CD4-positive, alpha-beta T cell treated with Interleukin-17A for 4 hours (primary cell): Measurements from ENCODE around the gene CYTL1.

ENCODE experiments used
- DNase-seq: peaks from one replicate; pipeline ENCODE4 v3.0.0-alpha.2; 2020; ENCODE audit warnings: mixed read lengths

Gene CYTL1

DNA sequence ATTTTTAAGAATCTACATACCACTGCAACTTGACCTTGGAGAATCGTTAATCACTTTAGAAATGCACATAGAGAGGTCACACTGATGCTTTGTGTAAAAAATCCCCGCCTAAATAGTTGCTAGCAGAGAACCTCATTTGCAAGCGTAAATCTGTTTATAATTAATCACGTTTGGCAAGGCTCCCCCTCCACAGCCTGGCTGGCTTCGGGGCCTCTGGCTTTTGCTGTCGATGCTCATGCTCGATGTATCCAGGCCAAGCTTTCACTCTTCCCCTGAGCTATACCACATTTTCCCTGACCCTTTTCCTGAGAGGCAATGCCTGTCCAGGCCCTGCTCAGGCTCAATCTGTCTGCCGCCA lies 23.4 kb downstream of the CYTL1 start:
- no peak for DNase-seq

DNA sequence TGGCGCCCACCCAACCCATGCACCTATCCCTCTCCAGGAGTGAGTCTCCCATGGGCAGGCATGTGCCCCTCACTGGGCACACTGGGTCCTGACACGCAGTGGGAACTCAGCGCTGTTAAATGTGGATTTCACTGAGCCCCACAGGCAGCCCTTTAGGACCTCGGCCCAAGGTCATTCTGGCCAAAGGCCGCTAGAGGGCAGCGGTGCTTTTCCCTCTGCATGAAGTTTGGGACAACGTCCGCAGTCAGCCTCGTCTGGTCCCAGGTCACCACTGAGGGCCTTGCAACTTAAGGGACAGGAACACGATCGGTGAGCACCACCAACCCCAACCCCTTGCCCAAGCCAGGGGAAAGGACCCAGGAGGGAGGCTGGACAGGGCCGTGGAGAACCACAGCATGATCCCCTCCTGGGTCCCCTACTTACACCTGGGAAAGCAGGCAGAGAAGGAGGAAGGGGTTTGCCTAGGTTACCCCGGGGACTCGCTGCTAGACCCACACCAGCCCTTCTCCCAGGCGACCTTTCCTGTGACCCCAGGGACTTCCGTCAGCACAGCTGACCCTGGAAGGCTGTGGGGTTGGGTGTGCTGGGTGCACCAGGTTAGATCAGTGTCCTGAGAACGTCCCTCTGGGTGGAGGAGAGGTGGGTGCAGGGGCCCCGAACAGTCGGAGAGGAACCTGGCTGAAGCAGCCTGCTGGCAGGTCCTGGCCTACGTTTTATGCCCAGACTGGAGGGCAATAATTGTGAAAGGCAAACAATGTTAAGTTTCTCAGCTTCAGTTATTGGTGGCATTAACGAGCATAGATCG lies 24.0 kb downstream of the CYTL1 start:
- DNase-seq = peak; percentile 45

DNA sequence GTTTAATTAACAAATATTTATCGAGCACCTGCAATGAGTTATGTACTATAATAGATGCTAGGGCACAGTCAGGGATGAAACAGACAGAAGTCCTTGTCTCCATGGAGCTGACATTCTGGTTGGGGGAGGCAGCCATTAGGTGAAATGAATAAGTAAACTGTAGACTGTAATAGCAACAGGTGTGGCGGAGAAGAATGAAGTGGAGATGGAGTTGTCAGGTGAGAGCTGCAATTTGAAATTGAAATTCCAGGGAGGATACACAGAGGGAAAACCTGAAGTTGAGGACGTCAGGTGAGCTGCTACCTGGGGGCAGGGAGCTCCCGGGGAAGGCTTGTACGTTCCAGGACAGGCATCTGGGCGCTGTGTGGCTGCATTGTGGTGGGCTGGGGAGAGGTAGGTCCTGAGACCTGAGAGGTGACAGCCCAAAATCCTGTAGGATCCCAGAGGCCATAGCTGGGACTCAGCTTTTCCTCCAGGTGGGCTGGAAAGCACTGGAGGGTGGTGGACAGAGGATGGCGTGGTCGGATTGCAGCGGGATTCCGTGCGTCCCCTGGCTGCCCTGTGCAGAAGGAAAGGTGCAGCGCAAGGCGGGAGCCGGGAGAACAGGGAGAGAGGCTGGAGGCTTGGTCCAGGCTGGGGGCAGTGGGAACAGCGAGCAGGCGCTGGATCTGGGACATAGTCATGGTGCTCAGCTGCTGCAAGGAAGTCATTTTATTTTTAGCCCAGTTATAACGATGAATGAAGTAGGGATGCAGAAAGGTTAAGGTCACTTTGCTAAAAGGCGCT lies 24.8 kb downstream of the CYTL1 start:
- no peak for DNase-seq

DNA sequence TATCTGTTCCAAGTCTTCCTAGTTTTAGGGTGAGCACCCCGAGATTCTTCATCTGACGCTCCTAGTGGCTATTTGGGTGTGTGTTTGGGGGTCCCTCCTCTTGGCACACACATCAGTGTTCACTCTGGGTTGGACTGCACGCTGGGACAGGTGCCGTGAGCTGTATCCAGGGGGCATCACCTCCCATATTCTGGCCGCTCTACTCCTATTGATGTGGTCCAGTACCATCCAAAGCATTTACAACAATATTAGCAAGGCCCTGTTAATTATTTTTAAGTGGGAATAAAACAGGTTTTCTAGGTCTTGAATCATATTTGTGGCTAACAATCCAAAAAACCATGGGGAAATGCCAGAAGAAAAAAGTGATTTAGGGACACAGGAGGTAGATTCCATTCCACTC lies 26.4 kb downstream of the CYTL1 start:
- no peak for DNase-seq

DNA sequence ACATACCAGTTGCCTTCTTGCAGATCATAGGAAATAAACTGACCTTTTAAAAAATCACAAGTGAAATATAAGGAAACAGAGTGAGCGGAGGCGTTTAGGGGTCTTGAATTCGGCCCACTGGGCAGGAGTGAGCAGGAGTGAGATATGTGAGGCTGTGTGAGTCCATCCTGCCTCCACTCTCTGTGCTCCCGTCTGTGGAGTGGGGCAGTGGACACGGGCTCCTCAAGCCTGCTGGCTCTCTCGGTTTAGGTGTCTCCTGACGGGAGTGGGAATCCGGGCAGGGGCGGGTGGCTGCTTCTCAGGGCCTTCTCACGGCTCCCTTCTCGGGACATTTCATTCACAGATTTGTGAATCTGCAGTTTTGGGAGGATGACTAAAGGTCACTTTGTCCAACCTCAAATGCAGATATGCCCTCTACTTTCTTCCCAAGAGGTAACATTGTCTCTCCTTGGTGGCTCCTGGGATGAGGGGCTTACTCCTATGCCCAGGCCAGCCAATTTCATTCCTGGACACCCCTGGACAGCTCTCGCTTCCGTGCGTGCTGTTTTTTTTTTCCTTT lies 27.6 kb downstream of the CYTL1 start:
- no peak for DNase-seq

DNA sequence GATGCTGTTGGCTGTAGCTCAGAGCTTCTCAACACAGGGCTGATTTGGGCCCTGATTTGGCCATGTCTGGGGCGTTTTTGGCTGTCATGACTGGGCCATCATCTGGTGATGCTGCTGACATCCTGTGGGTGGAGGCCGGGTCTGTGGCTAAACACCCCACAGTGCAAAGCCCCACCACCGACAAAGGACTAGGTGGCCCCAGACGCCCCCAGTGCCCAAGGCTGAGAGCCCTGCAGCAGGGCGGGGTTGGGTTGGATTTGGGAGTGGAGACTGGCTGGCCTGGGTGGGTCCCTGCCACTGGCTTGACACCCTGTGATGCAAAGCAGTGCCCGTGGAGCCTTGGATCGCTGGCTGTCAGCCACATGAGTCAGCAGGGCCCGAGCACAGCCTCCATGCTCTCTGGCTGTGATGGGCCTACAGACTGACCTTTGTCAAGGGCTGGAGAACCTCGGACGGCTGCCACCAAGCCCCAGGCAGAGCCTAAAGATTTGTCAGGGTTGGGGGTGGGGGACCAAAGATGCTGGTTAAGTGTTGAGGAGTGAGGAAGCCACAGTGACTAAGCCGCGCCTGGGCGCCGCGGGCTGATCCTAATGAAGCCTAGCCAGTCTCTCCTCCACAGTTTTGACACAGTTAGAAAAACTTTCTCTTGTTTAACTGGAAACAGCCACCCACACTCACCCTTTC lies 28.3 kb downstream of the CYTL1 start:
- DNase-seq = no peak

DNA sequence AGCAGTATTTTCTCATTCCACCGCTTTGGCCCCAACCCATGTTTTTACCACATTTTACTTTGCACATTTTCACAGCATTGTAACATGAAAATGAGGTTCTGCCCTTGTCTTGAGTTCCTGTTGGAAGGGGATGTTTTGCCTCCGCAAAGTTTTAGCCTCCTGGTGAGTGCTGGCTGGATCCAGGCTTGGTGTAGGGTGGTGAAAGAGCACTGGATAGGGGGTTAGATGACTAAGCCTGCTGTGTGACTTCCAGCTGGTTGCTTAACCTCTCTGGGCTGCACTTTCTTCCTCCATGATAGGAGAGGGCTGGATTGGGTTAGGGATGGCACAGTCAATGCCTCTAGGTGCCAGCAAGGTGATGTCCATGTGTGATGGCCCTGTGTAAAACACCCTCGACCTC lies 28.9 kb downstream of the CYTL1 start:
- DNase-seq = no peak

DNA sequence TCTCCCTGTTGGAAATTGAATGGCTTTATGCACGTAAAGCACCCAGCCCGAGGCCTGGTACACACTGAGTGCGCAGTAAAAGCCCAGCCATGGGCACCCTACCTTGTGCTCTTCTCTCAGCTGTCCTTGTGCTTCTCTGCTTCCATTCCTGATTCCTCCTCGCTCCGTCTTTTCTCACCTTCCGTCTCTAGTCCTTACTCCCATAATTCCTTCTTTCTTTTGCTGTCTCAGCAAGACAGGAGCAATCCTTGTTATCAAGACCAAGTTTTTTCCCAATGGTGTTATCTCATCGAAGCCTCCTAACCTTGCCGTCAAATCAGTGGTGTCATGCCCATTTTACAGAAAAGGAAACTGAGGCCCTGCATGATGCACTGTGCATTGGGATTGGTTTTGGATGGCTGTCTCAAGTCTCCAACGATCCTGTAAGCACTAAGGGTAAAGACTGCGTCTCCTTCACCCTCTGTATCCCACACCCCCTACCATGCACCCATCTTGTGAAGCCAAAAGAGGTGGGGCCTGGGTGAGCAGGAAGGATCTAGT lies 30.1 kb downstream of the CYTL1 start:
- DNase-seq = no peak

DNA sequence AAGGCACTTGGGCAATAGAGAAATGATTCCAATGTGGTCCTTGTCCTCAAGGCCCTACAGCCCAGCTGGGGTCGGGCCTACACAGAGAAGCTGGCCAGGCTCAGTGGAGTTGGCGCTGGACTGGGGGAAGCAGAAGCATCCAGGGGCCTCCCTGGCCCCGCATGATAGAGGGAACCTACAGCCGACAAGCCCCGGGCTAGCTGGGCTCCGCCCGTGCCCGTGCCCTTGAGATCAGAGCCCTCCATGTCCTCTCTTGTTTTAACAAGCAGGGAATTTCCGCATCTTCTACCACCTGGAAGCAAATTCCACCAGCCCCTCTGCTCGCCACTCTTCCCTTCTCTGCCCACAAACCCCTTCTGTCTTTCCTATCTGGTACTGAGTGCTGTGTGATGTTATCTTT lies 31.6 kb downstream of the CYTL1 start:
- no peak for DNase-seq

DNA sequence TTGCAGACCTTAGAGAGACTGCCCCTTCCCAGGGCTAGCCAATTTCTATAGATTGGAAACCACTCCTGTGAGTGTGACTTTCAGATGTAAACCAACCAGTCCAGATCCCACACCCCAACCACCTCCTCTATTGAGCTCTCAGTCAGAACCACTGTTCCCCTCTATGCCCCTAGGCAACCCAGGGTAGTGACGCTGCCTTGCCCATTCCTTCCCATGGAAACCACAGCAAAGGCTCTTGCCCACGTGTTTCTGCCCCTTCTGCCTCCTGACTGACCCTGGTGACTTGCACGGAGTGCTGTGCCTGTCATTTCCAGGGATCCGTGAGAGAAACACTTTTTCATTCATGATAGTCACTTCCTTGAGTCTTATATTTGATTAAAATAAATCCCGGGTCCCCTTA lies 32.4 kb downstream of the CYTL1 start:
- no peak for DNase-seq

DNA sequence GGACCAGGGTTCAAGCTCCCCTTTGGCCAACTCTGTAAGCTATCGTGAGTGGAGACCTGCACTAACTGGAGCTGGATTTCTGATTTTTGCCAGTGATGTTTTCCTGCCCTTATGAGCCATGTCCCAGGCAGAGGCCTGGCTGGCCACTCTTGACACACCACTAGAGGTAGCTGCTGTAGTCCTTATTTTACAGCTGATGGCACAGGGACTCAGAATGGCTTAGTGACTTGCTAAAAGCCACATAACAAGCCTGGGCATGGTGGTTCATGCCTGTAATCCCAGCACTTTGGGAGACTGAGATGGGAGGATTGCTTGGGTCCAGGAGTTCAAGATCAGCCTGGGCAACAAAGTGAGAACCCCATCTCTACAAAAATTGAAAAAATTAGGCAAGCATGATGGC lies 33.4 kb downstream of the CYTL1 start:
- DNase-seq = no peak

DNA sequence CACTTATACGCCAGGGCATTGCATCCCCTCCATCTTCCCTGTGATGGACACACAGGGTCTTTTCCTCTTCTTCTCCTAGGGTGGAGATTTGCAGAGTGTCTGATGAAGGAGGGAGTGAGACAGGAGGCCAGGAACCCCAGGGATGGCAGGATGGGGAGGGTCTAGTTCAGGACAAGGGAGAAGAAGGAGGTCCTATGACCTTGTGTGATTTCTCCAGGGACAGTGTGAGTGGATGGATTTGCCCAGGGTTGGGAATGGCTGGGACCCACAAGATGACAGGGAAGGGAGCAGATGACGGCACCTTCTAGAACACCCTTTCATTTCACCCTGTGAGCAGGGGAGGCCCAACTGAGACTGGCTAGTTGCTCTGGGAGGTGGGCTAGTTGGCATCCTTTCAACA lies 34.2 kb downstream of the CYTL1 start:
- DNase-seq = no peak

DNA sequence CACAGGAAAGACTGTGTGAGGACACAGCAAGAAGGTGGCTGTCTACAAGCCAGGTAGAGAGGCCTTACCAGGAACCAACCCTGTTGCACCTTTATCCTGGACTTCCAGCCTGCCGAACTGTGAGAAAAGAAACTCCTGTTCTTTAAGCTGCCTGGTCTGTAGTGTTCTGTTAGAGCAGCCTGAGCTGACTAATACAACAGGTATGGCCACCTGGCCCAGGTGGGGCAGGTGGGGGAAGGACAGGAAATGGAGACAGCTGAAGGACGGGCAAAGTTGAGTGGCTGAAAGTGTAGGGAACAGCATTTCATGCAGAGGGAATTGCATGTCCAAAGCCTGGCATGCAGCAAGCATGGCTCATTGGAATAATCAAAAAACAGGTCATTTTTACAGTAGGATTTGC lies 35.1 kb downstream of the CYTL1 start:
- no peak for DNase-seq

DNA sequence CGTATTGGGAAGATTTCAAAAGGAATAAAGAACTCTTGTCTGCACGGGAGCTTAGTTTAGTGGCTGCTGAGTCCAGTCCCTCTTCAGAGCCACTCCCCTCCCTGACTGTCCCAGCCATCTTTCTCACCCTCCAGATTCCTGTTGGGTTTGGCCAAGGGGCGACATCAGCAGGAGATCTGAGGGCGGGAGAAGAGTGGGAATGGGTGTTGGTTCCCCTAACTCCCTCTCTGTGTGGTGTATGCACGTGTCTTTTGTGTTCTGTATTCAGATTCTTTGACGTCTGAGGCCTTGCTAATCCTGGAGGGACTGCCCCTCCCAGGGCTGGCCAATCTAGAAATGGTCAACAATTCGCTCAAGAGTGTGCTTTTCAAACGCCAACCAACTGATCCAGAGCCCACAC lies 37.4 kb downstream of the CYTL1 start:
- DNase-seq = no peak

DNA sequence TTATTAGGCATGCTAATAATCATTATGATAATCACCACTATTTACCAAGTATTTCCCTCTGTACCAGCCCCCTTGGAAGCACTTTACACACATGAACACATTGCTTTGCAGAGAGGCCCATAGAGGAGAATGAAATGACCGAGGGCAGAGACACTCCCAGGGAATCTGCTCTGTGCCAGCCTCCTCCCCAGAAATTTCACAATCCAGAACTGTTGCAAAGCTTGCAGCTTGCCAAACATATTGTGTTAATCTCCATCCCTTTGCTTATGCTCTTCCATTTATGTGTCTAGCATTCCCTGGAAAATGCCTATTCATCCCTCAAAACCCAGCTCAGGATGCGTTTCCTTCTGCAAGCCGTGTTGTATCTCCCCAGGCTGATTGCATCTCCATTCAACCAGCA lies 37.8 kb downstream of the CYTL1 start:
- DNase-seq = no peak

DNA sequence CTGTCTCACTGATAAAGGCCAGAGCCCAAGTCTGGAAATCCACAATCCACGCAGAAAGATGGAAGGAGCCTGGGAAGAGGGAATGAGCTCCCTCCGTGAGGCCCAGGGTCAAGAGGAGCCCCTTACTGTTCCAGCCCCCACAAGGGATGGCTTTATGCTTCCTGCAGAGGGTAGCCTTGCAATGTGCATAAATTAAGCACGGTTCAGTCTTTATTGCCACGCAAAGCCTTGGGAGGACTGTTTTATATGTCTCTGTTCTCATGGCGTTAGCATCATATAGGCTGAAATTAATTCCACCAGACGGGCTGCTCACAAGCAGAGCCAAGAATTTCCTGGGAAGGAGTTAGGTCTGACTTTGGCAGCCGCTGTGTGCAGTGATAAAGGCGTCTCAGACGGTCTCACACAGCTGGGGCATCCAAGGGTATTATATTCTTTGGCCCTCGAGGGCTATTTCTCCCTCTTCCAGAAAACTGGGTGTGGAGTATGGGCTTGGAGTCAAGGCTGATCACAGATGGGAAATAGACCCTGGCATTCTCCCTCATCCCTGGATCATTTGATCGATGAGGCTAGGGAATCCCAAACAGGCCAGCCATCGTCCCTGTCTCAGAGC lies 38.5 kb downstream of the CYTL1 start:
- DNase-seq = no peak

DNA sequence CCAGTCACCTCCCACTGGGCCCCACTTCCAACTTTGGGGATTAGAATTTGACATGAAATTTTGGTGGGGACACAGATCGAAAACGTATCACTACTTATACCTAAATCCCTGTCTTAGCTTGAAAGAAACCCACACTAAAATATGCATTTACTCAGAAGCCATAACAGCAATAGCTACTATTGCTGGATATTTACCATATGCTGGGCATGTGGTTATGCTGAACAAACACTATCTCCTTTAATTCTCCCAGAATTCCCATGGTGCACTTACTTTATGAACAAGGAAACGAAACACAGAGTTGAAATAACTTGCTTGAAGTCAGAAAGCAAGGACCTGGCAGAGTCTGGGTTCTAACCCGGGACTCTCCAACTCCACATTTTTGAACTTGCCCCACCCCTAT lies 39.3 kb downstream of the CYTL1 start:
- DNase-seq = no peak

DNA sequence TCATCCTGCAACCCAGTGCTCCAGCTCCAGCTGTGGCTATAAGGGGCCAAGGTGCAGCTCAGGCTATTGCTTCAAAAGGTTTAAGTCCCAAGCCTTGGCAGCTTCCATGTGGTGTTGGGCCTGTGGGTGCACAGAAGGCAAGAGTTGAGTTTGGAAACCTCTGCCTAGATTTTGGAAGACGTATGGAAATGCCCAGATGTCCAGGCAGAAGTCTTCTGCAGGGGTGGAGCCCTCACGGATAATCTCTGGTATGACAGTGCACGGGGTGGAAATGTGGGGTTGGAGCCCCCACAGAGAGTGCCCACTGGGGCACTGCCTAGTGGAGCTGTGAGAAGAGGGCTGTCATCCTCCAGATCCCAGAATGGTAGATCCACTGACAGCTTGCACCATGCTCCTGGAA lies 44.5 kb downstream of the CYTL1 start:
- DNase-seq = no peak

DNA sequence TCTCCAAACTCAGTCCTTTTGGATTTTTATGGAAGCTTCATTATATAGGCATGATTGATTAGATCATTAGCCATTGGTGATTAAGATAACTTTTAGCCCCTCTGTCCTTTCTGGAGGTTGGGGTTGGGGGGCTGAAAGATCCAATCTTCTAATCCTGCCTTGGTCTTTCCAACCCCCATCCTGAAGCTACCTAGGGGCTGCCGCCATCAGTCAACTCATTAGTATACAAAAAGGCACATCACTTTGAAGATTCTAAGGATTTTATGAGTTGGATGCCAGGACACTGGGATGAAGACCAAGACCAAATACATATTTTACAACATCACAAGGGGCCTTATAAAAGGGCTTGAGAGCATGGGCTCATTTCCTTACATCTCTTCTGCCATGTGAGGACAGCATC lies 47.5 kb downstream of the CYTL1 start:
- DNase-seq = no peak

DNA sequence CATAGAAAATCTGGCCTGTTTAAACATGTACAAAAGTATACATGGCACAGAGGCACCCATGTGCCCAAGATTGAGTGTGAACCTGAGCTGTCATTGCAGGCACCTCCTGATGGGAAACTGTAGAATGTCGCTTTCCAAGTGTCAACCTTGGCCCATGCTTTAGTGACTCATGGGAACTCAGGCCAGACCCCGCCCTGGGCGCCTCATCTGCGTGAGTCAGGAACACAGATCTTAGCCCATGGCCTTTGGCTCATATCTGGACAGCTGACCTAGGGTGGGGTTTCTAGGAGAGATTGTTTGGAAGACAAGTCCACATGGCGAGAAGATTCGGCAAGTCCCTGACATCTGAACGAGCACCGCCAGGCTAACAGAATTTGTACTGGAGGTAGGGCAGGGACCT lies 50.0 kb downstream of the CYTL1 start:
- no peak for DNase-seq

DNA sequence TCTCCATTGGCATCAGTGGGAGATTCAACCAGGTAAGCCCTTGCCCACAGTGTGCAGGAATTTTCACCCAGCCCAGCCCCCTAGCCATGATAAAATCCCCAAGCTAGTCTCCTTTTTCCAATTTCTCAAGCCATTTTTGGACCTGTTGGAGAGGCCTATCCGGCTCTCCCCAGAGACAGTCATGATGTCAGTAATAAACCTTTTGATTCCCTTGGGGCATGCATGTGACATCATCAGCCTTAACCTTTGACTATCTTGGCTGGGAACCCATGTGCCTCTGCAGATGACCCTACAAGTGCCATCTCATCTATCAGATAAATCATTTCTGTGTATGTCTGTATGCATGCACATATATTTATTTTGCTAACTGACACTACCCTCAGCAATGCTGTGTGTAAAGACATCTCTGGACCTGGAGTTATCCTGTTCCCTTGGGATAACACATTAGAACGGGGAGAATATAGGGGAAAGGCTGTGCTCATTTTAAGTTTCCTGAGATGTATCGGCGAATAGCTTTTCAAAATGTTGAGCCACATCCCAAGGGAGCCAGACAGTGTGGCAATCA lies 51.0 kb downstream of the CYTL1 start:
- no peak for DNase-seq
